ENCODE results near the gene ASB16.
"Not testable (repeated sequence)": the region's sequence is repeated elsewhere in the genome, so short reads cannot be mapped to it uniquely, and the experiment has no call there.

Gene ASB16

DNA sequence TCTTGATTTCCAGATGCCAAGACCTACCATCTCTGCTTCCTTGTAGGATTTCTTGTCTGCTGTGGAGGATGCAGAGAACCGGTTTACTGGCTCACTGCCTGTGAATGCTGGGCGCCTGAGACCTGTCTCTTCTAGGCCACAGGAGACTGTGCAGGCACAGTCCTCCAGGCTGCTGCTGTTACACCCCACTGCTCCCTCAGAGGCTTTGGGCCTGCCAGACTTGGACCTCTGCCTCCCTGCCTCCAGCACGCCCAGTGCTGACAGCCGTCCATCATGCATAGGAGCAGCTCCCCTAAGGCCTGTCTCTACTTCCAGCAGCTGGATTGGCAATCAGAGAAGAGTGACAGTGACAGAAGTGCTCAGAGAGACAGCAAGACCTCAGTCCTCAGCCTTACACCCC, 22.7 kb upstream of the ASB16 start:
- DNase-seq (ENCODE audit: low spot score) = no peak

DNA sequence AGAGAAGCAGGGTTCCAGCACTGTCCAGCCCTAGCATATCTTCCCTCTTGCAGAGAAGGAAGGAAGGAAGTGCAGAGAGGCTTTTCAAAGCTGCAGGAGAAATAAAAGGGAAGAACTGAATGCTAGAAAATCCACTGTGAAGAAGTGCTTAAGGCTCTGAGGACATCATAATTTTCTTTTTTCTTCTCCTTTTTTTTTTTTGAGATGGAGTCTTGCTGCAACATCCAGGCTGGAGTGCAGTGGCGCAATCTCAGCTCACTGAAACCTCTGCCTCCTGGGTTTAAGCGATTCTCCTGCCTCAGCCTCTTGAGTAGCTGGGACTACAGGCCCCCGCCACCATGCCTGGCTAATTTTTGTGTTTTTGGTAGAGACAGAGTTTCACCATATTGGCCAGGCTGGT, 21.4 kb upstream of the ASB16 start:
- DNase-seq (ENCODE audit: low spot score) = not testable (repeated sequence)

DNA sequence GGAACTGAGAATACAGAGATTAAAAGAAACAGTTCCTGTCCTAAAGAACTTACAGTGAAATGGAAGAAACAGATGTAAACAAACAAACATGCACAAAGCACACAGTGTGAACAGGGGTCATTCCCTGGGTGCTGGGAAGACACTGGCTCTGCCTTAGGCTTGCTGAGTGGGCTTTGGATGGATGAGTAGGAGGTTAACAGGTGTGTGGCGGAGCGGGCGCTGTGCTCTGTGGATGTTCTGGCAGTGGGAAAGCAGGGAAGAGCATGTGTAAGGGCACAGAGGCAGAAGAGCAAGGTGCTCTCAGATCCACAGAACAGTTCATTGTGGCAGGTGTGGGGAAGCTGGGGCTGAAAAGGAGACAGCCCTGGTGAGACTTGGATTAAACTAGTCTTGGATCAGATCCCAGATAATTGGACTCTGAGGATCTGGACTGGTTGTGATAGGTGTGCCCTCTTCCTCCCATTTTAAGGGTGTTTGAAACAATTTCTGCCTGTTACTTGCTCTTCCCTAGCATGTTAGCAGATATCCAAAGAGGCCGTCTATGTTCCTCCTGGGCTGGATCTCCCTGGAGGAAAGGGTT, 20.7 kb upstream of the ASB16 start:
- DNase-seq (ENCODE audit: low spot score) = no peak

DNA sequence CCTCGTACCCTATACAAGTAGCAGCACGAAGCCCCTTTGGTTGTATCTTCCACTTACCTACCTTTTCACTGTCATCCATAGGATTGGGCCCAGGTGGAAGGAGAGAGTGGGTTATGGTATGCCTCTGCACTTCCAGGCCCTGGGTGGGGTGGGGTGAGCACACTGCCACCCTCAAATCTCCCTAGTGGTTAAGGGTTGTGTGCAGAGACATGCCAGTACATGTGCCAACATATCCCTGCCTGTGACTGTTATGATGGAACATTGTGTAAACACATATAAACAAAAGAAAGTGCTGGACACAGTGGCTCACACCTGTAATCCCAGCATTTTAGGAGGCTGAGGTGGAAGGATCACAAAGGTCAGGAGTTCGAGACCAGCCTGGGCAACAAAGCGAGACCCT, 17.6 kb upstream of the ASB16 start:
- DNase-seq (ENCODE audit: low spot score) = no peak

DNA sequence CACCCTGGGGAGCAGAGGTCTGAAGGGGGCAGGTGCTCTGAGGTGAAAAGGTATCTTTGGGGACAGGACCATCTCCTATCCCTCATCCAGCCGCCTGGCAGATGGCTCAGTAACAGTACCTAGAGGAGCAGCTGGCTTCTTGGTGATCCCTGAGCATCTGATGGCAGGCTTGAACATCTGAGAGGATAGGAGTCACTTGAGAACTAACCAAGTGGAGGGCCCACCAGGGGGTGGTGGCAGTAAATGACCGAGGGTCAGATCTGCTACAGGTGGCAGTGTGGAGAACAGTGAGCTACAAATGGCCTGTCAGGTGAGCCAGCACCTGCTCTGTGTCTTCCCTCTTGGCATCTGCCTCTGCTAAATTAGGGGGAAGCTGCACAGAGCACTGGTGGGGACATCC, 15.0 kb upstream of the ASB16 start:
- no peak for DNase-seq (ENCODE audit: low spot score)

DNA sequence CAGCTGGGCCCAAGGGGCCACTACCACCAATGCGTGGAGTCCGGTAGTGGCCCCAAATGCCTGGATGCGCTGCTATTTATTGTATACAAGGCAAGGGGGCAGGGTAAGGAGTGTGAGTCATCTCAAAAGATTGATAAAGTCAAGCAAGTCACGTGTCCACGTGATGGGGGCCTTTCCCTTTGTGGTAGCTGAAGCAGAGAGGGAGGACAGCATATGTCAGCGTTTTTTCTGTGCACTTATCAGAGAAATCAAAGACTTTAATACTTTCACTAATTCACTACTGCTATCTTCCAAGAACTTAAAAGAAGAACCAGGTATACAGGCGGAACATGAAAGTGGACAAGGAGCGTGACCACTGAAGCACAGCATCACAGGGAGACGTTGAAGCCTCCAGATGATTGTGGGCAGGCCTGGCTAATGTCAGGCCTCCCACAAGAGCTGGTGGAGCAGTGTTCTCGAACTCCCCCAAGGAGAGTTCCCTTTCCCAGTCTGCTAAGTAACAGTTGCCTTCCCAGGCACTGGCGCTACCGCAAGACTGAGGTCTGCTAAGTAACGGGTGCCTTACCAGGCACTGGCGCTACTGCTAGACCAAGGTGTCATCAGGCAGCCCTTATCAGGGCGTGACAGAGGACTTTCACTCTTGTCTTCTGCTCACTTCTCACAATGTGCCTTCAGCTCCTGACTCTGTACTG, 10.8 kb upstream of the ASB16 start:
- DNase-seq (ENCODE audit: low spot score) = peak; percentile 60

DNA sequence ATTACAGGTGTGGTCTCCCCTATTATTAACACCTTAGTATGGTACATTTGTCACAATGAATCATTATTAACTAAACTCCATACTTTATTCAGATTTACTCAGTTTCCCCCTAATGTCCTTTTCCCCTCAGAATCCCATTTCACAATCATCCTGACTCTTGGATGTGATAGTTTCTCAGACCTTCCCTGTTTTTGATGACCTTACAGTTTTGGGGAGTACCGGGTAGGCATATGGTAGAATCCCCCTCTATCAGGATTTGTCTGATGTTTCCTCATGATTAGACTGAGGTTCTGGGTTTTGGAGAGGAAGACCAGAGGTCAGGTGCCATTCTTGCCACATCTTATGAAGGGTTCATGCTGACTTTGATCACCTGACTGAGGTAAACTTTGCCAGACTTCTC, 6.0 kb upstream of the ASB16 start:
- no peak for DNase-seq (ENCODE audit: low spot score)

DNA sequence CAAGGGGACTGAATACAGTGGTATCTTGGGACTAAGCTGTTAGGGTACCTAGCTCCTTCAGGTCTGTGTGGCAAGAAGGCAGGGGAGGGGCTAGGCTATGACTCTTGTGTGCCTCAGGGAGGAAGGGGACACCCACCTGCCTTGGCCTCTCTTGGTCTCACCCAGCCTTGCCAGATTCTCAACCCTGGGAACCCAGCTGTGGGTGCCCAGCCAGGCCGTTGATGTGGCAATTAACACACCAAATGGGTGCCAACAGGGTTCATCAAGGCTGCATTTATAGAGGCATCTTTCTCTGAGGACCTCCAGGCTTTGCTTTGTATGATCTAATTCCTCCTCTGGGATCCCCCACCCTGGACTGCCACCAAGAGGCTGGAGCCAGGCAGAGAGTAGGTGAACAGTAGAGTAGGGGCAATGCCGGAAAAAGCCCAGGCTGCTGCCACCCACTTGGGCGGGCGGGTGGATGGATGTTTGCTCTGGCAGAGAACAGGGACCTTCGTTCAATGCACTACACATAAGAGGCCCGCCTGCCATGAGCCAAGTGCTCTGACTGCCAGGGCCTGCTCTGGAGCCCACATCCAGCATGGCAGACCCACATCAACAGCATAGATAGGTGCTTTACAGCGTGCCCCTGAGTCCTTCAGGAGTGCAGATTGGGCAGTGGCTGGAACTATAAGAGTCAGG, 3.2 kb upstream of the ASB16 start:
- no peak for DNase-seq (ENCODE audit: low spot score)

DNA sequence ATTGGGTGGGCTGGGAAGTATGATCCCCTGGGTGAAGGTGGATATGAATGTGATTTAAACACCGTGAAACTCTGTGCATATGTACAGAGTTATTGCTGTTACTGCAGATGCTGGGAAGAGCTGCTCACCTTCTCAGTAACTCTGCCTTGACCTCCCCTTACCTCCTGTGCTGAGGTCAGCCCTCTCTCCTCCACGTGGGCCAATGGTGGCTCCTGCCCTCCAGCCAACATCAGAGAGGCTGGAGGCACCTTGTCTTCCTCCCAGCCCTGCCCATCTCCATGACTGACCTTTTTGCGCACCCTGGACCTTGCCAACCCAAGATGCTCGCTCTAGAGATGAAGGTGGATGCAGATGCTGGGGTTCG, 387 bp upstream of the ASB16 start:
- DNase-seq (ENCODE audit: low spot score) = no peak

DNA sequence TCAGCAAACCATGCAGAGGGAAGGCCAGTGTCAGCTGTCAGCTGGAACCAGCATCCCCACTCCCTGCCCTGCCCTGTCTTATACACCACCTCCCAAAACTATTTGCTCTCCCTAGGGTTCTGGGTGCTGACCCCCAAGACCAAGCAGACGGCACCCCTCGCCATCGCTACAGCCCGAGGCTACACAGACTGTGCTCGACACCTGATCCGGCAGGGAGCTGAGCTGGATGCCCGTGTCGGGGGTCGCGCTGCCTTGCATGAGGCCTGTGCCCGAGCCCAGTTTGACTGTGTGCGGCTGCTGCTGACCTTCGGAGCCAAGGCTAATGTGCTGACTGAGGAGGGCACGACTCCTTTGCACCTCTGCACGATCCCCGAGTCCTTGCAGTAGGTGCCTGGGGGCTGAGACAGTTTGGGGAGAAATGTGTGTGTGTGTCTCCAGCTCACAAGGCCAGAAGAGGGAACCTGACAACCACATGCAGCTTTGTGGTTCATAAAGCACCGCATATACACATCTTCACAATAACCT, 1.5 kb downstream of the ASB16 start:
- DNase-seq (ENCODE audit: low spot score) = no peak

DNA sequence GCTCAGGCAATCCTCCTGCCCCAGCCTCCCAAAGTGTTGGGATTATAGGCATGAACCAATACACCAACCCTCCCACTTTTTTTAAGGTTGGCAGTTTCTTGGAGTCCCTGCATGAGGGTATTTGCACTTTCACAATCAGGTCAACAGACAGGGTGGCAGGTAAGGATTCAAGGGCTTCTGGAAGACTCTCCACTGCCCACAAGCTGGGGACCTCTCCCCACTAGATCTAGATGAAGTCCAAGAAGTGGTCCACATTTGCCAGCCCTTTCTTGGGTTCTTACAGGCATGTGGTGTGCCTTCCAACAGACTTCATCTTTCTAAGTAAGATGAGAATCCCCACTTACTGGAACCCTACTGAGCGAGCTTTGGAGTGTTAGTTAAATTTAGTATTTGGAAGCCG, 3.9 kb downstream of the ASB16 start:
- DNase-seq (ENCODE audit: low spot score) = no peak

DNA sequence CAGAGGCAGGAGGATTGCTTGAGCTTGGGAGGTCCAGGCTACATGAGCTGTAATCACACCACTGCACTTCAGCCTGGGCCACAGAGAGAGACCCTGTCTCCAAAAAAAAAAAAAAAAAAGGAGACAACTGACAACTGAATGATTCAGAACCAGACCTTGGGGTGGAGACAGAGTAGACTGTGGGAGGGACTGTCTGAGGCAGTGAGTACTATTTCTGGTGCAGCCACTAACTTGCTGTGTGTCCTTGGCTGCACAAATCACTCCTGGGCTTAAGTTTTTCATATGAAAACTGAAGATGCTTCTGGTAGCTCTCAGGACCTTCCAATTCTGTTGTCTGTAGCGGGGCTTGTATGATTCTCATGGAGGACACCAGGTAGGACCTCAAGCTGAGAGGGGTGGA, 5.8 kb downstream of the ASB16 start:
- DNase-seq (ENCODE audit: low spot score) = no peak

DNA sequence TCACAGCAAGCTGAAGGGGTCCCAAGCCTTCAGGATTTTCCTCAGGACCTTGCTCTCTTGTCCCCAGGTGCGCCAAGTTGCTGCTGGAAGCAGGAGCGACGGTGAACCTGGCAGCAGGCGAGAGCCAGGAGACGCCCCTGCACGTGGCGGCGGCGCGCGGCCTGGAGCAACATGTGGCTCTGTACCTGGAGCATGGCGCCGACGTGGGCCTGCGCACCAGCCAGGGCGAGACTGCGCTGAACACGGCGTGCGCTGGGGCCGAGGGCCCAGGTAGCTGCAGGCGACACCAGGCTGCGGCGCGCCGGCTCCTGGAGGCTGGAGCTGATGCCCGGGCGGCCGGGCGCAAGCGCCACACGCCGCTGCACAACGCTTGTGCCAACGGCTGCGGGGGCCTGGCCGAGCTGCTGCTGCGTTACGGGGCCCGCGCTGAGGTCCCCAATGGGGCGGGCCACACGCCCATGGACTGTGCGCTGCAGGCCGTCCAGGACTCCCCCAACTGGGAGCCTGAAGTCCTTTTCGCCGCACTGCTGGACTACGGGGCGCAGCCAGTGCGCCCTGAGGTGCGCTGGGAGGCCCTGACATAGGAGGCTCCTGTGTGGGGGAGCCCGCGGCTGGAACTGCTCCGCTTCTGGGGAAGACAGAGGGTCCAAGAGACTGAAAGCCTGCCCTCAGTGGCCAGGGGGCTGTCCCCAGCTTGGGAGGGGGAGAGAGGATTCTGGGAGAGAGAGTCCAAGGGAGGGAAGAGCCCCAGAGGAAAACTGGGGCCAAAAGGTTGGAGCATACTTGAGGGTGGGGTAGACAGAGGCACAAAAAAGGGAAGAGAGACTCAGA, 6.4 kb downstream of the ASB16 start:
- DNase-seq (ENCODE audit: low spot score) = no peak

DNA sequence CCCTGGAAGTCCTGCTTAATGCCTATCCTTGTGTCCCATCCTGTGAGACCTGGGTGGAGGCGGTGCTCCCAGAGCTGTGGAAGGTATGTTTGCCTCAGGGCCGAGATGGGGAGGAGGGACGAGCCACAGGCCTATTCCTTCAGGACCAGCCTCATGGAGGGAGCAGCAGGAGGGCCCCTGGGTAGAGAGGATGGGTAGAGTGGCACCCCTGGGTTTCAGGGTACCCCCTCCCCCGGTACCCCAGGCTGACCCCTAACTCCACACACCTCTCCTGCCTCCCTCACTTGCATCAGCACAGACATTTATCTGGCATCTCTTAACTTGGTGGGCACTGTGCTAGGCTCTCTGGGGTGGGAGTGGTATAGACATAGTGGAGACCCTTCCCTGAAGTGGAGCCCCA, 7.1 kb downstream of the ASB16 start:
- DNase-seq (ENCODE audit: low spot score) = no peak

DNA sequence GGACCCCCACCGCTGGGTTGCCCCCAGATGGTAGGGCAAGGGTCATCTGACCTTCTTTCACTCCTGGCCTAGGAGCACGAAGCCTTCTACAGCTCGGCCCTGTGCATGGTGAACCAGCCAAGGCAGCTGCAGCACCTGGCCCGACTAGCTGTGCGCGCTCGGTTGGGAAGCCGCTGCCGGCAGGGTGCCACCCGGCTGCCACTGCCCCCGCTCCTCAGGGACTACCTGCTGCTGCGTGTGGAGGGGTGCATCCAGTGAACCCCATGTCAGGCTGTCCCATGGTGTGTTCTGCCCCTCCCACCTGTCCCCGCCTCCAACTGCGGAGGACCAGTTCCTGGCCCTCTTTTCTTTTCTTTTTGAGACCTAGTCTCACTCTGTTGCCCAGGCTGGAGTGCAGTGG, 7.6 kb downstream of the ASB16 start:
- DNase-seq (ENCODE audit: low spot score) = no peak

DNA sequence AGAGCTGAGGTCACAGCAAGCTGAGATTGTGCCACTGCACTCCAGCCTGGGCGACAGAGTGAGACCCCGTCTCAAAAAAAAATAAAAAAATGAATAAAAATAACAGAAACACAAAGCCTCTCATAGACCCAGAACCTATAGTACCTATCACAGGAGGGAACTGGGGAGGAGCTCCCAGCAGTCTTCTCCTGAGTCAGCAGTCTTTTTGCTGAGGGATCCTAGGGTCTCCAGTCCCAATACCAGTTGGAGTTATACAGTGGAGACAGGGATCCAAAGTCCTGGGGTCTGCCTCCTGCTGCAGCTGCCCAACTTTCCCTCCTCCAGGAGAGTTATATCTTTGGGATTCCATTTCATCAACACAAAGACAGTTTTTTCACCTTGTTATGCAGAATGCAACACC, 12.5 kb downstream of the ASB16 start:
- DNase-seq (ENCODE audit: low spot score) = no peak

DNA sequence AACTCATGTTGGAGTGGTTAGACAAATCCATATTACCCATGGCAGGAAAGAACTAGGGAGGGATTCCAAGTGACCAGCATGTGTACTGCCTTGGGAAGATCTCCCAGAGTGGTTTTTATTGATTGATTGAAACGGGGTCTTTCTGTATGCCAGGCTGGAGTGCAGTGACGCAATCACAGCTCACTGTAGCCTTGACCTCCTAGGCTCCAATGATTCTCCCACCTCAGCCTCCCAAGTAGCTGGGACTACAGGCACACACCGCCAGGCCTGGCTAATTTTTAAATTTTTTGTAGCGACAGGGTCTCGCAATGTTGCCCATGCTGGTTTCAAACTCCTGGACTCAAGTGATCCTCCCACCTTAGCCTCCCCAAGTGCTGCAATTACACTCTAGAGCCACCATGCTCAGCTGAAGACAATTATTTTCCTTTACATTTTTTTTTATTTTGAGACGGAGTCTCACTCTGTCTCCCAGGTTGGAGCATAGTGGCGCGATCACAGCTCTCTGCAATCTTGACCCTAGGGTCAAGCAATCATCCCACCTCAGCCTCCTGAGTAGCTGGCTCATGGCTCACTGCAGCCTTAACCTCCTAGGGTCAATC, 13.8 kb downstream of the ASB16 start:
- no peak for DNase-seq (ENCODE audit: low spot score)

DNA sequence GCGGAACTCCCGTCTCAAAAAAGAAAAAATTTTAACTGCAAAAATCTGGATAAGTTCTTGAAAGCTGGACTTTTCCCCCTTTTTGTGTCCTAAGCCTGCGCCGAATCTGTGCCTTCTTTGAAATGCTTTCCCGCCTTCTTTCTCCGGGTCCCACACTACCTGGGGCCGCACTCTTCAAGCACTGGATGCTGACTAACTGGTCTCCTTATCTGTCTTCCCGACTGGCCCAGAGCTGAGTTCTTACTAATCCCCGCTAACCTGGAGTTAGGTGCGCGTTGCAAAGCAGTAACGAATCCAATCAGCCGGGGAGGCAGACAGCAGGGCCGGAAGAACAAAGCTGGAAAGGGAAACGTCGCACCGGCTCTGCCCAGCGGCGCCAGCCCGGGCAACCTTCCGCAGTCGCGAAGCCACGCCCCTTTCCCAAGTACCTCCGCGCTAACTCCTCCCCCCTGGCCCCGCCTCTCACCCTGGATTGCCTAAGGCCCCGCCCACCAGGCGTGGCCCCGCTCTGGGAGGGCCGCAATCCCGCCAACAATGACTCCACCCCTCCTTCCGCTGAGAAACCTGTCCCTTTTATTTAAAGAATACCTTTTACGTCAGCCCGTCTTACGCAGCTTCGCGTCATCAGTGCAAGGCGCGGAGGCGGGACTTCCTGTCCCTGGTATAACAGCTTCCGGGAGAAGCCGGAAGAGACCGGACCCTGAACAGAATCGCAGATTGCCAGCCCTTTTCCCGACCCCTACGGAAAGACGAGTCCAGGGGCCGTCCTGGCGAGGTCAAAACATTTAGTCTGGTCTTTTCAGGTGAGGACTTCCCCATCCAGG, 16.0 kb downstream of the ASB16 start, which contains the start of gene TMUB2:
TMUB2 (plus strand) TSS at position 666 of the 824 bp plus-strand sequence. CDS start 737 bp downstream, outside the sequence.
- DNase-seq (ENCODE audit: low spot score) = peak; percentile 100

DNA sequence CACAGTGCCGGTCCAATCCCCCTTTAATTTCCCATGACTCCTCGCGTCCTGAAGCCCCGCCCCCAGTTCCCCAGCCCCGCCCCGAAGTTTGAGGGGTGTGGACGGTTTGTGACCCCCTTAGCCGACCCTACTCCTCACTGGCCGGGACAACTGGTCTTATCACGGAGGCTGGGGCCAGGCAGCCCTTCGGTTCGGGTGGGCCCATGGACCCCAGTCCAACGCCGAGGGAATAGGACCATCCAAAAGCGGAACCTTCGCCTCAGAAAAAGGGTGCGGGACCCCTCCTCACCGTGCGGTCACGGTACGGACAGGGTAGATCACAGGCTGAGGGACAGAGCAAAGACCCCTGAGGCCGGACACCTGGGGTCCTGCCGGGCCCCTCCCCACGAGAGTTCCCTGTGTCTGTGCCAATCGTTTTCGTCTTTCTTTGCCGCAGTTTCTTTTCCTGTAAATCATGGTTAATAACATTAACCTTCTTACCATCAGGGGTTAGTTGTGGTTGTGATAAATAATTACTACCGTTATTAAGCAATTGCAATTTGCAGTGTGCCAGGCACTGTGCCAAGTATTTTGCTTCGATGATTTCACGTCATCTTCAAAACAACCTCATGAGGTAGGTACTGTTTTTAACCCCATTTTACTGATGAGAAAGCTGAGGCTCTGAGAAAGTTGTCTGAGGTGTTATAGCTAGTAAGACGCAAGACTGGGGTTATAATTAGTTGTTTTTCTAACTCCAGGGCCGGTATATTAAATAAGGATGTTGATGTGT, 16.8 kb downstream of the ASB16 start:
- DNase-seq (ENCODE audit: low spot score) = peak; percentile 93

Data from hematopoietic multipotent progenitor cell treated with erythropoietin and hydrocortisone succinate and interleukin-3 and kit ligand, for 17 days (in vitro differentiated cells).